OCI-LY1 (cell line): ENCODE measurements around the gene HBG1.

Source experiments
- H2AFZ ChIP-seq: fragments of 200-600 bp; sonication (generic), shearing (Covaris generic); 2 replicates; pipeline ENCODE4 v1.6.0; 2014; ENCODE audit warnings: antibody characterized with exemption, mild to moderate bottlenecking, low read length
- H3F3A ChIP-seq: fragments of 200-600 bp; sonication (generic), shearing (Covaris generic); 2 replicates; pipeline ENCODE4 v1.6.0; 2014; ENCODE audit warnings: mild to moderate bottlenecking, antibody characterized with exemption, low read length, moderate library complexity; ENCODE audit not compliant: insufficient read depth
- H3K27ac ChIP-seq: fragments of 200-600 bp; sonication (generic); 2 replicates; pipeline ENCODE4 v1.5.1; 2014; ENCODE audit warnings: low read length, mixed run types, mild to moderate bottlenecking, low read depth; ENCODE audit not compliant: poor library complexity, severe bottlenecking
- H3K27me3 ChIP-seq: fragments of 200-600 bp; sonication (generic); 2 replicates; pipeline ENCODE4 v1.6.0; 2014; ENCODE audit warnings: antibody characterized with exemption, mild to moderate bottlenecking, low read length, moderate library complexity; ENCODE audit not compliant: insufficient read depth
- H3K36me3 ChIP-seq: fragments of 200-600 bp; sonication (generic); 2 replicates; pipeline ENCODE4 v1.6.1; 2014; ENCODE audit warnings: mild to moderate bottlenecking, antibody characterized with exemption, low read length, moderate library complexity, mixed read lengths; ENCODE audit not compliant: insufficient read depth
- H3K4me1 ChIP-seq: fragments of 200-600 bp; sonication (generic); 2 replicates; pipeline ENCODE4 v1.5.1; 2014; ENCODE audit warnings: mild to moderate bottlenecking, low read length, moderate library complexity; ENCODE audit not compliant: insufficient read depth, severe bottlenecking
- H3K4me2 ChIP-seq: fragments of 200-600 bp; sonication (generic), shearing (Covaris generic); 2 replicates; pipeline ENCODE4 v1.6.1; 2014; ENCODE audit warnings: low read length
- H3K4me3 ChIP-seq: fragments of 200-600 bp; sonication (generic); 2 replicates; pipeline ENCODE4 v1.5.1; 2014; ENCODE audit warnings: low read length, low read depth, mild to moderate bottlenecking, mixed read lengths; ENCODE audit not compliant: poor library complexity, severe bottlenecking
- H3K79me2 ChIP-seq: fragments of 200-600 bp; shearing (Covaris generic); 2 replicates; pipeline ENCODE4 v1.6.1; 2016; ENCODE audit warnings: mixed run types, low read length, mixed read lengths; ENCODE audit not compliant: insufficient read depth
- H3K9ac ChIP-seq: fragments of 200-600 bp; sonication (generic), shearing (Covaris generic); 2 replicates; pipeline ENCODE4 v1.6.1; 2014; ENCODE audit warnings: mild to moderate bottlenecking, low read length, mixed read lengths
- H3K9me2 ChIP-seq: fragments of 200-600 bp; sonication (generic), shearing (Covaris generic); 2 replicates; pipeline ENCODE4 v1.6.1; 2014; ENCODE audit warnings: low read depth, mild to moderate bottlenecking, low read length, mixed read lengths
- H3K9me3 ChIP-seq: fragments of 200-600 bp; shearing (Covaris generic); 2 replicates; pipeline ENCODE4 v1.6.1; 2014; ENCODE audit warnings: low read length, mixed read lengths
- H4K20me1 ChIP-seq: fragments of 200-600 bp; sonication (generic), shearing (Covaris generic); 2 replicates; pipeline ENCODE4 v1.6.0; 2016; ENCODE audit warnings: mild to moderate bottlenecking, low read length; ENCODE audit not compliant: insufficient read depth
- CTCF ChIP-seq: fragments of 200-600 bp; sonication (generic), shearing (Covaris generic); IDR thresholded peaks from 2 replicates; pipeline ENCODE4 v1.5.1; 2017; ENCODE audit warnings: mild to moderate bottlenecking, antibody characterized with exemption, low read length, moderate library complexity, mixed read lengths
- EZH2 ChIP-seq: fragments of 200-600 bp; sonication (generic), shearing (Covaris generic); IDR thresholded peaks from 2 replicates; pipeline ENCODE4 v1.8.0; 2017; ENCODE audit warnings: borderline replicate concordance, mixed run types, mild to moderate bottlenecking, antibody characterized with exemption, low read length, moderate library complexity, mixed read lengths

HBG1 gene

GRCh38 chr11:5200582-5200981 is 49.1 kb downstream of the HBG1 start, which contains the start of gene OR51V1:
OR51V1 (minus strand) TSS chr11:5200682; CDS start chr11:5200682, 0 bp downstream.
- Histone ChIP-seq H3K9me2 (no peaks in the 10 kb centered on the region), H3K27ac (no peak within 1 kb of the TSS), H3K9me3 (no peaks in the 10 kb centered on the region), H3K4me1 (no peaks in the 10 kb centered on the region), H3K27me3 (no peaks in the 10 kb centered on the region), H3K36me3 (no peaks in the 10 kb centered on the region), H4K20me1 (no peaks in the 10 kb centered on the region), H3K4me2 (no peak within 1 kb of the TSS), H3K9ac (no peak within 1 kb of the TSS), H3K79me2 (no peaks in the 10 kb centered on the region), H3K4me3 (no peak within 1 kb of the TSS), H3F3A (no peaks in the 10 kb centered on the region), H2AFZ (no peak within 1 kb of the TSS)
- TF ChIP-seq CTCF (no peak), EZH2 (no peak)

GRCh38 chr11:5198285-5198684 is 51.4 kb downstream of the HBG1 start:
- Histone ChIP-seq H3K9me3 (no peaks in the 10 kb centered on the region), H3K36me3 (no peaks in the 10 kb centered on the region), H3K4me1 (no peaks in the 10 kb centered on the region), H3F3A (no peaks in the 10 kb centered on the region), H4K20me1 (no peaks in the 10 kb centered on the region), H2AFZ (no peak overlapping the region), H3K4me2 (no peak overlapping the region), H3K9ac (no peak overlapping the region), H3K79me2 (no peaks in the 10 kb centered on the region), H3K4me3 (no peak overlapping the region), H3K27ac (no peak overlapping the region), H3K27me3 (no peaks in the 10 kb centered on the region), H3K9me2 (no peaks in the 10 kb centered on the region)
- TF ChIP-seq EZH2 = no peak
